Activated gamma-delta T cell treated with anti-CD3 and anti-CD28 coated beads, Interleukin-2, amount 50 U/mL, for 16 hours (primary cell): Measurements from ENCODE around the gene HS1BP3.

Experiments
- DNase-seq: peaks from one replicate; pipeline ENCODE4 v3.0.0-alpha.2; 2020; ENCODE audit warnings: low read depth

The HS1BP3 gene

DNA sequence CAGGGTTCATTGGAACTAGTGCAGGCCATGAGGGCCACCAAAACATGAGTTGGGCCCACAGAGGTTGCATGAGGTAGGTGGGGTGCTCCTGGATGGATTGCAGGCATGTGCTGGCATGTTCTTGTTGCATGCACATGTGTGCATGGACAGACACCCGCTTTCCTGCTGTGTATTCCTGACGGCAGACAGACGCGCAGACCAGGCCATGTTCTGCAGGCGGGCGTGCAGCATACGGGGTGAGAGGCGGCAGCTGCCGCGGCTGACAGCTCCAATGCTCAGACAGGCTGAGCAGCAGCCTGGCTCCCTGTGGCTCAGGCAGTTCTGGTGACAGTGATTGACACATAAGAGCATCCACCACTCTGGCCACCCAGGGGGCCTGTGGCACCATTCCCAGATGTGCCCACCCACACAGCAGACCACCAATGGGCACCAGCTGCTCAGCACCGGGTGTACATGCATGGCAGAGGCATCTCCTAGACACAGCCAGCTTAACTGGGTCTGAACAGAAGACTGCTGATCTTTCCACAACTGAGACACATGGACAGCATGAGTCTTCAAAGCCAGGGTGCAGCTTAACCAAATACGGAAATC lies 21.2 kb downstream of the HS1BP3 start:
- no peak for DNase-seq

DNA sequence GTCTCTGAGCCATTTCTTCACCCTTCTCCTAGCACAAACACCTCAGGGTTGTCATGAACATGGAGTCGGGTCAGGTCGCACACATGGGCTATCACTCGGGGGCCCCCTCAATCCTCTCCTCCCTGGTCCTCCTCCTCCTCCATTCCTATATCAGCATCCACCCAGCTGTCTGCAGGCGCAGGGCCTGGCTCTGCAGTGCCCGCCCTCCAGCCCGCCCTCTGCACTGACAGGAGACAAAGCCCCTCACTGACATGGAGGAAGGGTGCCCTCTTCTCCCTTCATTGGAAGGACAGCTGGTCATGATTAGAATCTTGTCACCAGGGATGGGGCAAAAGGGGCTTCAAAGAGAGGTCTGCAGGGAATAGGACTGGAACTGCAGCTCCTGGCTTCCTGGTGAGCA lies 21.7 kb downstream of the HS1BP3 start:
- no peak for DNase-seq

DNA sequence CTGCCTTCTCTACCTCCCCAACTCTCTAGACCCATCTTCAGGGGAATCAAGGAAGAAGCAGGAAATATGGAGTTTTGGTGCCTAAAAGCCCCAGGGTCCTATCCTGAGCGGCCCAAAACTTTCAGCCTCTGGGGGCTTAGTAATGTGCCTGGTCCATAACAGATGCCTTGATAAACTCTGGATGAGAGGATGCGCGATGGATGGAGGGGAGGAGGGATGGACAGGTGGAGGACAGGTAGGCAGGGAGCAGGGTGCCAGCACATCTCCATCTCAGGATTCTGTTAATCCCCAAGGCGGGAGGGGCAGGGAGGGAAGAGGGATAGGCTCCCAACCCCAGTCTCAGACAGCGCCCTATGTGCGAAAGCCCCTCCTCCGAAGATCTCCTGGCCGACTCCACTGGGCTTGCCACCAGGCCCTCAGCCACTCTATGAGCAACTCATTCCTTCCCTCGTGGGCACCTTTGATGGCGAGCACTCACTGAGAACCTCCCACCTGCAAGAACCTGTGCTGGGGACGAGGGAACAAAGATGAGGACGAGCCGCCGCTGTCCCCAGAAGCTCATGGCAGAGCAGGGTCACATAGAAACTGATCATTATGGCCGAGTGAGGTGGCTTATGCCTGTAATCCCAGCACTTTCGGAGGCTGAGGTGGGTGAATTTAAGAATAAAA lies 23.1 kb downstream of the HS1BP3 start:
- DNase-seq = no peak

DNA sequence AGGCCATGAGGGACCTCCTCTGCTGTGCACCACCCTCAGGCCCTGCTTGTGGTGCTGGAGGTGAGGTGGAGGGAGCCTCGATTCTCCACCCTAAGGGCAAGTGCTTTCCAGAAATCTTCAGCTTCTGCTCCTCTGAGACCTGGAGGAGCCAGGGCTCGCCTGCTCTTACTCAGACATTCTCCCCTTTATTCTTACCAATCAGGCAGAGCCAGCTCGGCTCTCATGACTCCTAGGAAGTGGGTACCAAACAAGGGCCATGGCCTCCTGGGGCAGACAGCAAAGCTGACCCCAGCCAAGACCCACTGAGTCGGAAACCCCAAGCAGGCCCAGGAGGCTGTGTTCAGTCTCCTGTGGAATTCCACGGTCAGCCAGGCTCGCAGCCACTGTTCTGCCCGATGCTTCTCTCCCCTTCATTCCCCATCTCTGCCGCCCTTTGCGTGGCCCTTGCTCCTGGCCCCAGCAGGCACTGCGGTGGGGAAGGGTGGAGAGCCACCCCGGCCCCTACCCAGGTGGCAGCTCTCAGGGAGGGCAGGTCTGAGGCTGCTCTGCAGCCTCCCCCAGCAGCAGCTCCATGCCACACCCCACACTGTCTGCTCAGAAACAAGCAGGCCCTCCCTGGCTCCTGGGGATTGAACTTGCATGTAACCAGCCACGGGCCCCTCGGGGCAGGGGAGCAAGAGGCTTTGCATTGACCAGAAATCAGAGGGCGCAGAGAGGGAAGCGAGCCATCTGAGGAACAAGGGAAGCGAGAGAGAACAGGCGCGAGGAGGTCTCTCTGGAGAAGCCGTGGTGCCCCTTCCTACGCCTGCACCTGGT lies 24.0 kb downstream of the HS1BP3 start:
- no peak for DNase-seq

DNA sequence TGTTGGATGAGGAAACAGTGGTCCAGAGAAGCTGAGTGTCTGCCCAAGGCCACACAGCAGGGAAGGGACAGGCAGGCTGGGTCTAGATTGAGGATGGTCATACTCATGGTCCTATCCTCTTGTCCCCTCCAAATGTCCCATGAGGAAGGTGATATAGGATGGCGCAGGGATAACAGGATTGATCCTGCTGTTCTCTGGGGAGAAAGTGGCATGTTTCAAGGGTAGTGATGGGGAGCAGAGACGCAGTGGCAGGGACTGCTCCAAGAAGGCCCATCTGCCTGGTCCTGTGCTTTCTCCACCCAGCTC lies 24.6 kb downstream of the HS1BP3 start:
- no peak for DNase-seq

DNA sequence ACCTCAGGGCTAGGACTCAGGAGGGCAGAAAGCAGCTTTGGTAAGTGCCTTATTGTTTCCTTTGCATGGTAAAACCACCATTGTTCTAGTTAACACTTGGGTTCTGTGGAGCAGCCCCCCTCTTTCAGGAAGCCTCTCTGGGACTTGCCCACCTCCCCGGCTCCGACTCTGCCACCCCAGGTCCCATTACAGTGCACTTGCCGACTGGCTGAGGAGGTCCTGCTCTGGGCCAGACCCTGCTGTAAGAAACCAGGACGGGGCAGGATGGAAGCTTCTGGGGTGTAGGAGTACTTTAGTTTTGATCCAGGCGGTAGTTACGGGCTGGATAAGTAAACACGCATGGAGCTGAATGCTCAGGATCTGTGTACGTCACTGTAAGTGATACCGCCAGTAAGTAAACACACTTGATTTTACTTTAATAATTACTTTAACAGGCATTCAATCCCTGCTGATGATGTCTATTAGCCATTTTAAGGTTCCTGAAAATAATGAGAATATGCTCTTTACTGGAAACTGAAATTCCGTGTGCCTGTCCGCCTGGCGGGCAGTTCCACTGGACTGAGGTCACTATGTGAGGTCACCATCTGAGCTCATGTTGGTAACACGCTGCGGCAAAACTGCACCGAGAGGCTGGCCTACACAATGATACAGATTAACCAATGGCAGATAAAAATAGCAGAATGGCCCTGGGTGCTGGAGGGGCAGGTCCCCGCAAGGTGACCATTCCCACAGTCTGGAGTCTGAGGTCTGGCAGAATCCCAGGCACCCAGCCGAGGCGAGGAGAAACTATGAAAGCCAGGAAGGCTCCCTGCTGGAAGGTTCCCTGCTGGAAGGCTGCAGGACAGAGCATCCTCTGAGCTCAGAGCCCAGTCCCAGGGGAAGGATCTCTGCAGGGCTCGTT lies 25.2 kb downstream of the HS1BP3 start:
- no peak for DNase-seq

DNA sequence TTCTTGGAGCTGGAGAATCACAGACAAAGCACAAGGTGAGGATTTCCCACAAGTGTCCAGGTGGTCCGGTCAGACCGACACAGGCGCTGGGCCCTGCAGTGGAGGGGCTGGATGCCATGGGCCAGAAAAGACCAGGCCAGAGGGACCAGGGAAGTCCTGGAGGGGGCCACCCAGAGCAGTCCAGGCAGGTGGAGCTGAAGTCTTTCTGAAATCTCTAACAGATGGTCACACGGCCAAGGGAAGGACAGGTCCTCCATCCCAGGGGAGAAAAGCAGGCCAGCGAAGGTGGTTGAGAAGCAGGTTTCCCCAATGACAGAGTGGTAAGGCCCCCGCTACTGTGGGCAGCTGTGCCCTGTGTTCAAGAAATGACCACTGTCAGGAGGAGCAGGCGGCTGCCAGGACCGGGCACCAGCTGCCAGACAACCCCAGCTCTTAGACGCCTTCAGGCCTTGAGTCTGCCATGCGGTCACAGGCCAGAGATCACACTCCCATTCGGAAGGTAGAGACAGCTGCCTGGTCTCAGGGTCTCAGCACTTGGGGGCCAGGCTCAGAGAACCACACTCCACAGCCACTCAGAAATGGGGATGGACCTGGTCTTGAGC lies 25.9 kb downstream of the HS1BP3 start:
- DNase-seq = no peak

DNA sequence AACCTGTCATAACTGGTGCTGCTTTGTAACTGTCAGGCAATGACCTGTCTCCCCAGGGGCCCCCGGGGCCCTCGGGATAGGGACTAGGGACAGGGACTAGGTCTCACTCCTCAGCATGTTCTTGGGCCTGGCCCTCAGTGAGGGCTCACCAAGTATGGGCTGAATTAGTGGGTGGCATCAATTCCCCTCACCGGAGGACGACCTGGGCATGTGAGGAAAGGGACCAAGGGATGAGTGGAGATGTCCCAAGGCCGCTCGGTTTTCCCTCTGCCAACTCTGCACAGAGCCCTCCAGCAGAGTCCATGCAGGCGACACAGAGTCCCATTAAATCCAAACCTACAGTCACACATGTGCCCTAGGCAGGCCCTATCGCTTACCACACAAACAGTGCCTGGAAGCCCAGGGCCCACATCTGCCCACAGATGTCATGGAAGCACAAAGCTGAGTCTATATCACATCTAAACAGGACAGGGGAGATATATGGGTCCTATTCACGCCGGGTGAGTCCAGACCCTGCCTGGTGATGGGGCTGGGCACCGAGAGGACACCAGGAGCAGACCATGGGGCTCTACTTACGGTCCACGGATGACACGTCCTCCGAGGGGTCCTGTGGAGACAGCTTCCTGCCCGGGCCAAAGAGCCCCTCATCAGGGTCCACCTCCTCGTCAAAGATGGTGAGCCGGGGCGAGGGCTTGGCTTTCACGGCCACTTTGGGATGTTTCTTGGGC lies 26.6 kb downstream of the HS1BP3 start:
- DNase-seq = no peak

DNA sequence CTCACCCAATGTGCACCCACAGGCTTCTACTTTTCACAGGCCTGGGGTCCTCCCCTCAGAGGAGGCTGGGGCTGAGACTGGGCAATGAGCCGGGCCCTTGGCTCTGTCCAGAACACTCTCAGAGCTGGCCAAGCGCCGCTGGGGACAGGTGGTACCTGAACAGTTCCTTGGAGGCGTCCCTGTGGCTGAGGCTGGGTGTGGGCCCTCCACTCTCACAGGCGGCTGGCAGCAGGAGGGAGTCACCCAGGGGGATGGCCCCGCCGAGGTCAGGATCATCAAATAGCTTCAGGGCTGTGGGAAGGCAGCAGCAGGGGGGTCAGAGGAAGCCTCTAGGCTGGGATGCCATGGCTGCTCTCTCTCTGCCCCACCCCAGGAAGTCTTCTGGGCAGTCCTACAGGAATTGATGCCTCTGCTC lies 27.1 kb downstream of the HS1BP3 start:
- no peak for DNase-seq

DNA sequence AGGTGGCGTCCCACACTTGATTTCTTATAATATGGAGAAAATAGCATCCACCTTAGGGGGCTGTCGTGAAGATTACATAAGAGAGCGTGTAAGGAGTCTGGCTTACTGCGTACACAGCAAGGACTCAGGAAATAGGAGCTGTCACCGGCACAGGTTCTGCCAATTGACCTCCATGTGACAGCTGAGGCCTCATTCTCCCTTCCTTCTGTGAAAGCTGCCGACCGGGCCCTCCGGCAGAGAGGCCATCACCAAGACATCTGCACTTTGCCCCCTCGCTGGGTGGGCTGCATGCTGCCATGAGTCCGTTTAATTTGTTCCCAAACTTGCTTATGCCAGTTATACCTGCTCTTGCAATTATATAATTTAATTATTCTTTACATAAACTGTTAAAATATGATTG lies 27.7 kb downstream of the HS1BP3 start:
- no peak for DNase-seq

DNA sequence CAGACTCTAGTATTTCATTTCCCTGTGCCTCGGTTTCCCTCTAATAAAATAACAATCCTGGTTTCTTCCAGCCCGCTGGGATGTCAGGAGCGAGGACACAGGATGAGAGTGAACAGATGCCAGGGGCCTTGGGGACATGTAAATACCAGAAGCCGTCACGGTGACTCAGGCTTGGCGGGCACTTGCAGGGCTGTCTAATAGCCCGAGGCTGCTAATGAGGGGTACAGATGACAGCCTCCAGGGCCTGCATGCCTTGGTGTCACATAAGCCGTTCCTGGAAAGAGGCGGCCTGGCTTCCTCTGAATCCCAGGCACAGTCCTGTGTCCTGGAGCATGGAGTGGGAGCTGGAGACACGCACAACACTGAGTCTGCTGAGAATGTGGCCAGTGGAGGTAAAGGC lies 28.2 kb downstream of the HS1BP3 start:
- no peak for DNase-seq

DNA sequence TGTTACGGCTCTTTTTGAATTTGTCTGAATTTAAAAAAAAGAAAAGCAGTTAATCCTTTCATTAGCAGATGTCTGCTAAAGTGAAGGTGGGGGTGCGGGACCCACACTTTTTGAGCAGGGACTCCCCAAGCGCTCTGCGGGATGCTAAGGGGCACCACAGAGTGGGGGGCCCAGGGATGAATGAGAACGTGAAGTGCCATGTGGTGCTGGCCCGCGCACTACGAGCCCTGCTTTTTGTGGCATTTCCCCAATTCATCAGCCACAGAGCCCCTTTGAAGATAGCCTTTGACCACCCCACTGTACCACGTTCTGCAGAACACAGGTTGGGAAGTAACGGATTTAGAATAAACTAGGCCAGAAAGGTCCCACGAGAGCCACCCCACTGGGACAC lies 28.6 kb downstream of the HS1BP3 start:
- no peak for DNase-seq

DNA sequence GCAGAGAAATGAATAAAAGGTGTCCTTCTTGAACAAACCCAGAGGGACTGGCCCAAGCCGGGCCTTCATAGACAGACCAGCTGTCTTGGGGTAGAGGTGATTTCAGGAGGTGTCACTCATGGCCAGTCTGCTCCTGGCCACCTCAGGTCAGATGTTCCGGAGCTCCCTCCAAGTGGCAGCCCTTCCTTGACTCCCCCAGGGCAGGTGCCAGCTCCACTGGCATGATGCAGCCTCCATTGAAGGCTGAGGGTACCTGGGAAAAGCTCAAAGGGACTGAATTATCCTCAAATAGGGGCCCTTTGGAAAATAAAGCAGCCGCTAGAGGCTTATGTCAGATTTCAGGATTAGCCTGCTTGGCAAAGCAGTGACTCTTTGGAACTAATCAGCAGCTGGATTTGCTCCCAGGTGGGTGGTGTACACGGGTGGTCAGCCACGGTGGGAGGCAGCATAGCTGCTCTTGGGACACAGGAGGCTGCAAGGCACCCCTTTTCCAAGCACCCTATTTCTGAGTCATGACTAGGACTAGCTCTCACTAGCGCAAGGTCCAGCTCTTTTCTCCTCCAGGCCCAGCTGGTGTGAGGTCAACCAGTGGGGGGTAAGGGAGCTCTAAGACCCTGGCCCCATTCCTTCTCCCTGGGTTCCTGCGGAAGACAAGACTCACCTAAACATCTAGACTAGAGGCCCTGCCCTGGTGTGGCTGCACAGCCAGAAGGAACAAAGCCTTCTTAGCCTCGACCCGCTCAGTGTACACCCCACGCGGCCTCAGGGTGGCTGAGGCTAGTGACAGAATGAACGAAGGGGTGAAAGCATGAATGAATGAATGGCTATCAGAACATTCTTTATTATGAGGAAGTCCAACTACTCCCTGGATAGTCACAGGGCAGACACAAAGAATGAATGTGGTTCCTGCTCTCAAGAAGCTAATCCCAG lies 29.3 kb downstream of the HS1BP3 start:
- no peak for DNase-seq

DNA sequence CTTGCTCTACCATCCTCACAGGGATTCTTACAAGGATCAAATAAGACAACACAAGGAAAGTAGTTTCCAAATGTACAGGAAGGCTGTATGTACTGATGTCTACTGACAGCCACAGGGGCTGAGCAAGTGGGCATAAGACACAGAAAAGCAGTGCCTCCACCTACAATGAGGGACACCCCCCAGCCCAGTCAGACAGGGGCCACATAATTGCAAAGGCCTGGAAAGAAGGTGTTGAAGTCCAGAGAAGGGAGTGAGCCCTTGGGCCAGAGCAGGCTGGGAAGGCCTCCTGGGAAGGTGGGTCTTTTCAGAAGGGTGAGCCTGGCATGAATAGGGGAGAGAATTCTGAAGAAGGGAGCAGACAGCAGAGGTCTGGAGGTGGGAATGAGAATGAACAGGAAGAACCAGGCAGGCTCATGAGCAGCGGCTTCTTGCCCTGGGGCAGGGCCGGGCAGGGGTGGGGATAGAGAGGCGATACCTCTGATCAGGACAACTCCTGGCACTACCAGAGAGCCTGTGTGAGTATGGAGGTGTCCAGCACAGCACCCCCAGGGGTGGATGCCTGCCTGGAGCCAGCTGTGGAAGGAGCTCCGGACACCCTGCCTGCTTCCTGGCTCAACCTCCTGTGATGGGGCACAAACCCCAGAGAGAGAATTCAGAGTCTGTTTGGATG lies 30.1 kb downstream of the HS1BP3 start:
- no peak for DNase-seq

DNA sequence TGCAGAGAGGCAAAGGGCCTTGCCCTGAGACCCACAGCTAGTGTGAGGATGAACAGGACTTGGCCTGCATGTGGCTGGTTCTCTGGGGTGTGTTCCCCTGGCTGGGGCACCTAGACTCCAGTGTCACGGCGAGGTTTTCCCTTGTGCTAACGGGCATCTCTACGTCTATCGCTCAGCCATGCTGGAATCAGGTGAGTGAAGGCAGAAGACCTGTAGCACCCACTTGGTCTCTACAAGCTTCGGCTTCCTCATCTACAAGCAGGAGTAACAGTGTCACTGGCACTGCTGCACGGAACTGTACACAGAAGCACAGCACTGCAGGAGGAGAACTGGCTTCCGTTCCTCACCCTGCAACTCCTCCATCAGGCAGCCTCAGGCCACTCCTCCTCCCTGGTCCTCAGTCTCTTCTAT lies 30.6 kb downstream of the HS1BP3 start:
- no peak for DNase-seq

DNA sequence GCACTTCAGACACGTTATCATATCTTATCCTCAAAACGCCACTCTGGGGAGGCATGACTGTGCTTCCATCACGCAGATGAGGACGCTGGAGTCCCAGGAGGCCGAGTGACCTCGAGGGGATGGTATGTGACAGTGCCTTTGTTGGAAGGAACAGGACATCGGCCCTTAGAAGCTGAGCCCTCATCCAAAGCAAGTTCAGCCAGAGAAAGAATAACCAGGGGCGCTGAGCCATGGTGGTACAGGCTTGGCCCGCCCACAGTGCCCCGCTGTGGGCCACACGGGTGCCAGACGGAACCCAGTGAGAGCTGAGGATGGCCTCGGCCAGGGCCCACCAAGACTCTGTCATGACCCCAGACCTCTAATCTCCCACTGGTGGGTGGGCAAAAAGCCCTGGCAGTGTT lies 31.3 kb downstream of the HS1BP3 start:
- no peak for DNase-seq

DNA sequence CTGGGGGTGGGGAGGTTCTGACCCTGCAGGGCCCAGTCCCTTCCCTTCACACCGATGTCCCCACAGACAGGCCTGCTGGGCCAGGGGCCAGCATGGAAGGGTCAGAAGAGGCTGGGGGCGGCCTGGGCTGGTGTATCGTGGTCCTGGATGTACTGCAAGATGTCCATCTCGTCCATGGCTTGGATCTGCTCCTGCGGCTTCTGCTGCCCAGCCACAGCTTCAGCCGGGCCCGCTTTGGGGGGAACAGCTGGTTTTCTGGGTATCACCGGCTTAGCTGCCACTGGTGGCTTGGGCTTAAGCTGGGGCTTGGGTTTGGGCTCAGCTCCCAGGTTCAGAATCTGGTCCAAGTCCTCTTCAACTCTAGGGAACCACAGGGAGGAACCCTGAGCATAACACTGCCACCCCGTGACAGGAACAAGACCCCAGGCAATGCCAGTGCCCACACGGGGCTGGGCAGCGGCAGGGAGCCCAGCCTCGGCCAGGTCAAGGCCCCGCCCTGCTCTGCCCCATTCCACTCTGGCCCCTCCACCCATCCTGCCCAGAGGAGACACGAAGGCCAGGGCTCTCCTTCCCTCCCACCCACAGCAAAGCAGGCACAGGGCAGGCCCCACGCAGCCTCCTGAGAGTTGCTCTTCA lies 31.9 kb downstream of the HS1BP3 start:
- DNase-seq = no peak

DNA sequence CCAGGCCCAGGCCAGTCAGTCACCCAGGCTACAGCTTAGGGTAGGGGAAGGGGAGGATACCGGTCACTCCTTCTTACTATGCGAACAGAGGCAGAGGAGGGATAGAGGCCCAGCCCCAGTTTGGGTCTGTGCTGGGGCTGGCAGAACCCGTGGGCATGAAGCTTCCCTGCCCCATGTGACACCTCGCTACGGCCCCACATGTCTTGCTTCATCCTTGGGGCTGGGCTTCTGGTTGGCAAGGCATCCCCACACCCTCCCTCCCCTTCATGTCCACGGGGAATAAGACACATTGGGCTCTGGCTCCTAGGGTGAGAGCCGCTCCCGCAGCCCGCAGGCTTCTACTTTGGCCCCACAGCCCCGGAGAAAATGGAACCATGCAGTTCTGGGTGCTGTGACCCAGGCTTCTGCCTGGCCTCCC lies 32.4 kb downstream of the HS1BP3 start:
- DNase-seq = no peak

DNA sequence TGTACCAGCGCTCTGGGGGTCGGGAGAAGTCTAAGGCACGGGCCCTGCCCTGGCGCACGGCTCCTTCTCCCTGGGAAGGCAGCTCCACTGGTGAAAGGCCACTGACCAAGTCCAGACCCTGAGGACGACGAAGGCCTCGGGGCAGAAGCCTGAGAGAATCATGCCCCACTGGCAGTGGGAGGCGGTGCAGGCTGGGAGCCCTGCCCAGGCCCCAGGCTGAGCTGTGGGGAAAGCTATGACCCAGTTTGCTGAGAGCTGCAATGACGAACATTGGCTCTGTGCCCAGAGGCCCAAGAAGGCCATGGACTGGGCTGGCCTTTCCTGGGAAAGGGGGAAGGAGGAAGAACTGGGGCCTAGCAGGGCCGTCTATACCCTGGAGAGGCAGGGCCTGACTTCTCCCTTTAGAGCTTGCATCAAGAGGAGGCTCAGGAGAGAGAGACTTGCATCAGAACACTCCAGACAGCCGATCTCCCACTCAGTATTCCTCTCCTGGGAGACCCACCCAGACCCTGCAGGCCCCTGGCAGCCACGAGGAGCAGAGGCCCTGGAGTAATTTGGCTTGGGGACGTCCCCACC lies 32.9 kb downstream of the HS1BP3 start:
- no peak for DNase-seq
